Body of pancreas (tissue), 4 donors: Measurements from ENCODE around the gene SMIM30.

ENCODE experiments used
- POLR2A ChIP-seq, 3 donors: fragments of 450-650 bp; IDR thresholded peaks; one replicate each; pipeline ENCODE4 v1.6.1; 2016; ENCODE audit warnings: antibody characterized with exemption in 3 of 3, mild to moderate bottlenecking in 2 of 3
- TF ChIP-seq, protein P1 (sequence below), 7 experiments: fragments of 450-650 bp in 4 of 7; fragments of 200-600 bp in 3 of 7; sonication (generic) in 3 of 7; IDR thresholded peaks; one replicate each; pipeline ENCODE4 v1.5.1; 2016 to 2019; ENCODE audit warnings: antibody characterized with exemption in 7 of 7

DNA sequence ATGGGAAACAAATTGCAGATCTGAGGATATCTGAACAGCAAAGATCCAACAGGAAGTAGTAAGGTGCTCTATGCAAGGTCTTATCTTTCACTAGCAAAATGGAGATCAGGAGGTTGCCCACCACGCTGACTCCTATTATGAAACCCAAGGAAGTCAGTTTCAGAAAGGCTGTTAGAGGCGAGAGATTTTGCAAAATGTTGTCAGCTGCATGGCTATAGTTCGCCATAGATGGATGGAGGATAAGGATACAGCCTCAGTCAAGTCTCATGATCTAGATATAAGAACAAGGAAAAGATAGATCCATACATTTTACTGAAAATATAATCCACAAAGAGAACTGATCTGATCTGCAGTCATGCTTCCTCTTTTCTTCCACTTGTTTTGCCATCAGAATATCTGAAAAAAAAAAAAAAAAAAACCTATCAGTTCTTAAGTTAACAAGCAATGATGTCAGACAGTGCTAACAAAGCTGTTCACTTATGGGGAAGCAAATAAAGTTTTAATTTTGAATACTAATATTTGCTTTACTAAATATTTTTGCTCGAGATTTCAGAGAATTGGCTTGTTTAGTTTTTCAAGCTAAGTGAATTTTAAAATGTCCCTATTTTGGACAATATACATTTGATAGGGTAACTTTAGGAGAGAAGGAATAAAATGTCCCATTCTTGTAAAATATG lies 33.7 kb downstream of the SMIM30 start:
- TF ChIP-seq, protein P1, sequence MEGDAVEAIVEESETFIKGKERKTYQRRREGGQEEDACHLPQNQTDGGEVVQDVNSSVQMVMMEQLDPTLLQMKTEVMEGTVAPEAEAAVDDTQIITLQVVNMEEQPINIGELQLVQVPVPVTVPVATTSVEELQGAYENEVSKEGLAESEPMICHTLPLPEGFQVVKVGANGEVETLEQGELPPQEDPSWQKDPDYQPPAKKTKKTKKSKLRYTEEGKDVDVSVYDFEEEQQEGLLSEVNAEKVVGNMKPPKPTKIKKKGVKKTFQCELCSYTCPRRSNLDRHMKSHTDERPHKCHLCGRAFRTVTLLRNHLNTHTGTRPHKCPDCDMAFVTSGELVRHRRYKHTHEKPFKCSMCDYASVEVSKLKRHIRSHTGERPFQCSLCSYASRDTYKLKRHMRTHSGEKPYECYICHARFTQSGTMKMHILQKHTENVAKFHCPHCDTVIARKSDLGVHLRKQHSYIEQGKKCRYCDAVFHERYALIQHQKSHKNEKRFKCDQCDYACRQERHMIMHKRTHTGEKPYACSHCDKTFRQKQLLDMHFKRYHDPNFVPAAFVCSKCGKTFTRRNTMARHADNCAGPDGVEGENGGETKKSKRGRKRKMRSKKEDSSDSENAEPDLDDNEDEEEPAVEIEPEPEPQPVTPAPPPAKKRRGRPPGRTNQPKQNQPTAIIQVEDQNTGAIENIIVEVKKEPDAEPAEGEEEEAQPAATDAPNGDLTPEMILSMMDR (IDR thresholded peaks at IDR 0.05): no peak
- TF ChIP-seq POLR2A (IDR thresholded peaks at IDR 0.05): no peak
